OCI-LY7 (cell line): ENCODE measurements around the gene TOB2. TPM values are rescaled to one million over a fixed set of nuclear protein-coding genes. Genes with fewer than 3 reads are reported as not detected.

Source experiments
- BruUV-seq: library from RNA; stranded (reverse); fragments of 400-500 nt; replicated peaks from 2 replicates; lab custom pipeline; 2021; lab: Mats Ljungman, UMichigan
- CTCF ChIA-PET: fragments of 300-600 bp; sonication (Branson Sonifier 250); formaldehyde crosslinking; loops from one replicate; lab custom pipeline; 2022; ENCODE audit warnings: antibody characterized with exemption; ENCODE audit not compliant: unreplicated experiment; lab: Charles Lee
- POLR2A ChIA-PET: fragments of 300-600 bp; sonication (Branson Sonifier 250); formaldehyde crosslinking; loops from one replicate; lab custom pipeline; 2022; ENCODE audit warnings: antibody characterized with exemption; lab: Charles Lee
- DNase-seq: peaks from one replicate; pipeline ENCODE4 v3.0.0-alpha.2; 2015; ENCODE audit warnings: low spot score
- H2AFZ ChIP-seq: fragments of 200-600 bp; sonication (generic), shearing (Covaris generic); 2 replicates; pipeline ENCODE4 v1.6.1; 2014; ENCODE audit warnings: mild to moderate bottlenecking, antibody characterized with exemption, low read length, moderate library complexity
- H3K27ac ChIP-seq: fragments of 200-600 bp; sonication (generic); 2 replicates; pipeline ENCODE4 v1.5.1; 2014; ENCODE audit warnings: mixed run types, low read depth, mild to moderate bottlenecking, moderate library complexity, low read length, inconsistent platforms; ENCODE audit not compliant: poor library complexity, severe bottlenecking
- H3K36me3 ChIP-seq: fragments of 200-600 bp; sonication (generic); 2 replicates; pipeline ENCODE4 v1.6.1; 2014; ENCODE audit warnings: mild to moderate bottlenecking, antibody characterized with exemption, low read length, moderate library complexity, mixed read lengths; ENCODE audit not compliant: insufficient read depth
- H3K4me1 ChIP-seq: fragments of 200-600 bp; sonication (generic); 2 replicates; pipeline ENCODE4 v1.5.1; 2014; ENCODE audit warnings: mild to moderate bottlenecking, low read length; ENCODE audit not compliant: insufficient read depth, poor library complexity, severe bottlenecking
- H3K4me2 ChIP-seq: fragments of 200-600 bp; sonication (generic); 2 replicates; pipeline ENCODE4 v1.6.1; 2014; ENCODE audit warnings: mild to moderate bottlenecking, low read length
- H3K4me3 ChIP-seq: fragments of 200-600 bp; sonication (generic); 2 replicates; pipeline ENCODE4 v1.5.1; 2014; ENCODE audit warnings: mild to moderate bottlenecking, low read depth, low read length; ENCODE audit not compliant: poor library complexity, severe bottlenecking
- H3K79me2 ChIP-seq: fragments of 200-600 bp; sonication (generic); 2 replicates; pipeline ENCODE4 v1.6.1; 2016; ENCODE audit warnings: low read depth, mild to moderate bottlenecking, low read length, moderate library complexity, mixed read lengths; ENCODE audit not compliant: insufficient read depth
- H3K9me2 ChIP-seq: fragments of 200-600 bp; sonication (generic); 2 replicates; pipeline ENCODE4 v1.6.1; 2016; ENCODE audit warnings: mild to moderate bottlenecking, low read length, mixed read lengths; ENCODE audit not compliant: insufficient read depth
- H3K9me3 ChIP-seq: fragments of 200-600 bp; sonication (generic); 2 replicates; pipeline ENCODE4 v1.6.1; 2014; ENCODE audit warnings: mild to moderate bottlenecking, mixed run types, low read length, mixed read lengths
- H4K20me1 ChIP-seq: fragments of 200-600 bp; sonication (generic); 2 replicates; pipeline ENCODE4 v1.6.1; 2014; ENCODE audit warnings: mild to moderate bottlenecking, antibody characterized with exemption, low read length, moderate library complexity, mixed read lengths; ENCODE audit not compliant: insufficient read depth
- EZH2phosphoT487 ChIP-seq: fragments of 200-600 bp; sonication (generic); IDR thresholded peaks from 2 replicates; pipeline ENCODE4 v1.6.1; 2018; ENCODE audit warnings: low read depth, borderline replicate concordance, mild to moderate bottlenecking, mixed run types, antibody characterized with exemption, low read length, moderate library complexity, mixed read lengths
- intact Hi-C: fragments of 100-400 bp; cut with micrococcal nuclease; formaldehyde crosslinking; loops from one replicate; pipeline ENCODE4 v1.10.0; 2022; ENCODE audit not compliant: unreplicated experiment
- total RNA-seq, 2 experiments: library from RNA; depleted of rRNA in 1 of 2; stranded (reverse); fragments of >200 nt in 1 of 2; shearing (Covaris generic) in 1 of 2; gene quantifications; 2 replicates each; pipeline ENCODE4 v1.2.3, GENCODE V29; 2014 to 2022
- TF ChIP-seq, protein P1 (sequence below): fragments of 200-600 bp; sonication (generic); conservative IDR thresholded peaks from 2 replicates; pipeline ENCODE4 v1.5.1; 2014; ENCODE audit warnings: mild to moderate bottlenecking, antibody characterized with exemption, low read length, moderate library complexity, mixed read lengths

The TOB2 gene
- total RNA-seq, 2 experiments from 2014 or later = 13.5 to 27.0 TPM

DNA sequence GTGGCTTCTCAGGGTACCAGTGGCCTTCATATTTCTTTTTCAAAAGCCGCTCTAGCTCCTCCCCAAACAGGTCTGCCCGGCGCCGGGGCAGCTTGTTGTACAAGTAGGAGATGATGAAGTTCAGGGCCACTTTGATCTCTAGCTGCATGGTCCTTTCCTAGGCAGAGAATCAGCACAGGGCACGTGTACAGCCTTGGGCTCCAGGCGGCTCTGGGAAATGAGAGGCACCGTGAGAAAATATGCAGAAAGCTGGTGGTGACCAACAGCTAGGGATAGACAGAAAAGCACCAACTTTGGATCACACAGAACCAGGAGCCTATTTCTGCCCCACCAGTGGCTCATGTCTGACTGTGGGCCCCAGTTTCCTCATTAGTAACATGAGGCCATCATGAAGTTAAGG, 9.4 kb downstream of the TOB2 start:
- ChIA-PET POLR2A (interaction anchor here (0.7 kb wide), 1 partner anchor 11 kb away, joined by 5 read pairs; no protein-coding TSS in a partner anchor), CTCF (interaction anchor here (0.9 kb wide), 1 partner anchor 9 kb away, joined by 3 read pairs; the partner anchor contains the start of gene TOB2)
- Histone ChIP-seq H4K20me1 (no peaks in the 10 kb centered on the region; the same call in 1 of the 2 replicates), H3K9me3 (no peaks in the 10 kb centered on the region), H3K9me2 (no peaks in the 10 kb centered on the region), H3K4me1 (no peaks in the 10 kb centered on the region), H3K4me2 (no peak overlapping the region), H3K36me3 (peaks cover 82% of the 10 kb centered on the region), H3K4me3 (no peak overlapping the region), H2AFZ (no peak overlapping the region), H3K79me2 (peaks cover 31% of the 10 kb centered on the region), H3K27ac (no peak overlapping the region)
- TF ChIP-seq EZH2phosphoT487 = no peak
- TF ChIP-seq, protein P1, sequence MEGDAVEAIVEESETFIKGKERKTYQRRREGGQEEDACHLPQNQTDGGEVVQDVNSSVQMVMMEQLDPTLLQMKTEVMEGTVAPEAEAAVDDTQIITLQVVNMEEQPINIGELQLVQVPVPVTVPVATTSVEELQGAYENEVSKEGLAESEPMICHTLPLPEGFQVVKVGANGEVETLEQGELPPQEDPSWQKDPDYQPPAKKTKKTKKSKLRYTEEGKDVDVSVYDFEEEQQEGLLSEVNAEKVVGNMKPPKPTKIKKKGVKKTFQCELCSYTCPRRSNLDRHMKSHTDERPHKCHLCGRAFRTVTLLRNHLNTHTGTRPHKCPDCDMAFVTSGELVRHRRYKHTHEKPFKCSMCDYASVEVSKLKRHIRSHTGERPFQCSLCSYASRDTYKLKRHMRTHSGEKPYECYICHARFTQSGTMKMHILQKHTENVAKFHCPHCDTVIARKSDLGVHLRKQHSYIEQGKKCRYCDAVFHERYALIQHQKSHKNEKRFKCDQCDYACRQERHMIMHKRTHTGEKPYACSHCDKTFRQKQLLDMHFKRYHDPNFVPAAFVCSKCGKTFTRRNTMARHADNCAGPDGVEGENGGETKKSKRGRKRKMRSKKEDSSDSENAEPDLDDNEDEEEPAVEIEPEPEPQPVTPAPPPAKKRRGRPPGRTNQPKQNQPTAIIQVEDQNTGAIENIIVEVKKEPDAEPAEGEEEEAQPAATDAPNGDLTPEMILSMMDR = no peak
- intact Hi-C loops = no loop called here
- BruUV-seq = no TSS peak
- no peak for DNase-seq

DNA sequence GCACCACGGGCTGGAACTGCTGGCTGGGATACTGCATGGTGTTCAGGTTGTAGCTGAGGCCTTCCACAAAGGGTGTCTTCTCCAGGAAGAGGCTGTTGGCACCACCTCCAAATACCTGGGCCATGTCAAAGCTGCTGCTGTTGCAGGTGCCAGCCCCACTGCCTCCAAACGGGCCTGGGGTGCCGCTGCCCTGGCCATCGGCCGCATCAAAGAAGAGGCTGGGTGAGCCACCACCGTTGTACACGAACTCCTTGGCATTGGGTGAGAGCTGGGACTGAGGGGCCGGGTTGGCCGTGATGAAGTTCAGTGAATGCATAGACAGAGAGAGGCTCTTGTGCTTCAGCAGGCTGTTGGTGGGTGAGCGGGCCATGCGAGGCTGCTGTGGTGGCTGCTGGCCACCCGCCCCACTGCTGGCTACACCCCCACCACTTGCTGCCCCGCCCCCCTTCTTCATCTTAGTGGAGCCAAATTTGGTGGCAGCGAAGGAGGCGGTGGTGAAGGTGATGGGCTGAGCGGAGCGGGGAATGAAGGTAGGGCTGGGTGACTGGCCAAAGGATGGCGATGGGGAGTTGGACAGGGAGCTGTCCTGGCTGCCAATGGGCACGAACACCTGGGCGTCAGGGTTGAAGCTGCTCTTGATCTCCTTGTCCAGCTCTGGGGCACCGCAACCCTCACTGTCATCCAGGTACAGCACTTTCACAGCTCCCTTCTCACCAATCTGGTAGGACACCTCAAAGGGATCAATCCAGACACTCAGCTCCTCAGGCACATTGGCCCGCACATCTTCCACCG, 10.1 kb downstream of the TOB2 start:
- intact Hi-C loops = no loop called here
- POLR2A ChIA-PET = interaction anchor here (0.7 kb wide), 1 partner anchor 12 kb away, joined by 5 read pairs; no protein-coding TSS in a partner anchor

More for the DNA sequence above, 10.1 kb downstream of the TOB2 start:
- no peaks in the 10 kb centered on the region for H3K9me2 ChIP-seq
- H3K4me2 ChIP-seq = no peak overlapping the region
- H3K27ac ChIP-seq = no peak overlapping the region
- peaks cover 85% of the 10 kb centered on the region for H3K36me3 ChIP-seq
- no peak overlapping the region for H3K4me3 ChIP-seq
- no peak for TF ChIP-seq EZH2phosphoT487
- TF ChIP-seq, protein P1 = no peak
- DNase-seq = no peak
- H2AFZ ChIP-seq = no peak overlapping the region
- no peaks in the 10 kb centered on the region; the same call in 1 of the 2 replicates for H4K20me1 ChIP-seq
- CTCF ChIA-PET = no interaction called here
- no peaks in the 10 kb centered on the region for H3K4me1 ChIP-seq
- BruUV-seq = no TSS peak
- peaks cover 26% of the 10 kb centered on the region; the same call in 1 of the 2 replicates for H3K79me2 ChIP-seq
- H3K9me3 ChIP-seq = no peaks in the 10 kb centered on the region
